Measurements from ENCODE around the gene ZNRF3. TPM values are rescaled to one million over a fixed set of nuclear protein-coding genes. Genes with fewer than 3 reads are reported as not detected.

Gene ZNRF3
- total RNA-seq, 2 experiments from 2014 or later, result 0.58 to 0.72 TPM

DNA sequence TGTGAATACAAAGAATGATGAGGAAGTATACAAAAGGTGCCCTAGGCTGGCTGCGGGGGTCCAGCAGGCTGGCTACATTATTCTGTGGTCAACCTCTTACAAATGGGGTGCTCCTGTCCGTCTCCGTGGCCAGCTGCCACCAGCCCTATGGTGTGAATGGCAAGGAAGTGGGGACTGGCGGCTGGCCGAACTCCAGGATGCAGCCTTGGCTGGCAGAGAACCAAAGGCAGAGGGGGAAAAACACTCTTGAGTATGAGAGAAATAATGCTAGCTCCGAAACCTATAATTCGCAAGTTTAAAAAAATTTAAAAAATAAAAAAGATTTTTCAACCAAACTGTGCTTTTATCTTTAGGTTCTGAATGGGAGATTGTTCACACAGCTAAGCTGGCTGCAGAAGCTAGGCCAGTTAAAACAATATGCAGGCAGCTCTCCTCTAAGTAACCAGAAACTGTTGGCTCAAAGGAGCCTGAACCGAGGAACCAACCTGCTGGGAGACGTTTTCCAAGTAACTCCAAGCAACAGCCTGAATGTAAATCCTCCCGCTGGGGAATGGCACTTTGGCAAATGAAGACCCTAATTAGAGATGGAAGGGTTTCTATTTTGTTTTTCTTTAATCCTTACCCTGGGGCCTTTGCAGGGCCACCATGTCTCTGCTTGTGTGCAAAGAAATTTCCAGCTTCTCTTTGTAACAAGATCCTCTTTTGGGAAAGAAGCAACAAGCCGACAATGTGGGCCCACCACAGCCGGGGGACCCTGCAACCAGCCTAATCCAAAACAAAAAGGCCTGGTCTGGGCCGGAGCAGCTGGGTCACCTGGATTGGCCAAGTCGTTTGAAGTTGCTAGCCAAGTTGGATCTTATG, 128.1 kb downstream of the ZNRF3 start:
- peaks cover 4% of the 10 kb centered on the region for H3K4me1 Mint-ChIP-seq
- ChIA-PET CTCF (interaction anchor here (1.1 to 1.7 kb wide), 3 partner anchors 17 to 84 kb away, joined by 3 read pairs; no protein-coding TSS in a partner anchor), POLR2A (no interaction called here)
- no peaks in the 10 kb centered on the region for H3K9me3 Mint-ChIP-seq
- peaks cover 12% of the 10 kb centered on the region for H3K27me3 Mint-ChIP-seq
- H3K36me3 Mint-ChIP-seq (ENCODE audit: low read depth), result no peaks in the 10 kb centered on the region
- no peak for DNase-seq
- H3K27ac Mint-ChIP-seq, result no peak overlapping the region
- H3K4me3 Mint-ChIP-seq, result no peak overlapping the region

GRCh38 chr22:29012101-29012433, 128.7 kb downstream of the ZNRF3 start:
- peaks cover 7% of the 10 kb centered on the region for H3K27me3 Mint-ChIP-seq
- H3K4me1 Mint-ChIP-seq, result peaks cover 4% of the 10 kb centered on the region
- ChIA-PET CTCF (interaction anchor here (1.1 to 1.7 kb wide), 3 partner anchors 16 to 84 kb away, joined by 3 read pairs; no protein-coding TSS in a partner anchor), POLR2A (no interaction called here)
- no peaks in the 10 kb centered on the region for H3K9me3 Mint-ChIP-seq
- H3K27ac Mint-ChIP-seq, result no peak overlapping the region
- H3K4me3 Mint-ChIP-seq, result no peak overlapping the region
- H3K36me3 Mint-ChIP-seq (ENCODE audit: low read depth), result no peaks in the 10 kb centered on the region
- no peak for DNase-seq

- Mint-ChIP-seq H3K9me3 (no peaks in the 10 kb centered on the region), H3K36me3 (ENCODE audit: low read depth) (no peaks in the 10 kb centered on the region), H3K4me3 (no peak overlapping the region), H3K27me3 (peaks cover 14% of the 10 kb centered on the region), H3K4me1 (peaks cover 4% of the 10 kb centered on the region), H3K27ac (no peak overlapping the region)
- ChIA-PET POLR2A (no interaction called here), CTCF (interaction anchor here (1.1 to 1.7 kb wide), 4 partner anchors 15 to 183 kb away, joined by 3 read pairs; no protein-coding TSS in a partner anchor)
- DNase-seq, result no peak
Observed at GRCh38 chr22:29012952-29013351, 129.6 kb downstream of the ZNRF3 start.

DNA sequence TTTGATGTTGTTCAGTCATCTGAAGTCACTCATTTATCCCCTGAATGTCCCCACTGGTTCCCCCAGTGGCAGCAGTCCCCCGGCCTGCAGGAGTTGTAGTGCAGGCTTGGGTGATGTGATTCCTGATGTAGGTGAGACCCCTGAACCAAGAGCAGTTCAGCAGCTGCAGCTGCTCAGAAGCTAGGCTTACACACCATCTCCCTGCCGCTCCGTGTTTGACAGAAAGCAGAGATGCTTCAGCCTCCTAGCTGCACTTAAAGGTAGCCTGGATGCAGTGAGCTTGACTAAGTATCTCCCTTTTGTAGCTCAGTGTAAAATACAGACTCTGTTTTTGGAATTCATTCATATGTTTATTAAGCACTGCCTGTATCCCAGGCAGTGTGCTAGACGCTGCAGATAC, 130.9 kb downstream of the ZNRF3 start:
- Mint-ChIP-seq H3K4me3 (no peak overlapping the region), H3K4me1 (peaks cover 4% of the 10 kb centered on the region), H3K9me3 (peaks cover 3% of the 10 kb centered on the region), H3K27ac (no peak overlapping the region), H3K36me3 (ENCODE audit: low read depth) (no peaks in the 10 kb centered on the region), H3K27me3 (peaks cover 27% of the 10 kb centered on the region)
- ChIA-PET POLR2A (no interaction called here), CTCF (interaction anchor here (0.6 to 1.3 kb wide), 5 partner anchors 50 to 733 kb away, joined by 3 to 5 read pairs (median 3); no protein-coding TSS in a partner anchor)
- DNase-seq, result no peak

- ChIA-PET CTCF (interaction anchor here (0.9 to 1.3 kb wide), 2 partner anchors 51 to 231 kb away, joined by 3 to 5 read pairs; no protein-coding TSS in a partner anchor), POLR2A (no interaction called here)
- Mint-ChIP-seq H3K4me3 (no peak overlapping the region), H3K4me1 (peaks cover 4% of the 10 kb centered on the region), H3K9me3 (peaks cover 3% of the 10 kb centered on the region), H3K36me3 (ENCODE audit: low read depth) (no peaks in the 10 kb centered on the region), H3K27ac (no peak overlapping the region), H3K27me3 (peaks cover 31% of the 10 kb centered on the region)
- DNase-seq, result no peak
Observed at GRCh38 chr22:29014773-29015172, 131.4 kb downstream of the ZNRF3 start.

- ChIA-PET CTCF (interaction anchor here (0.5 kb wide), 1 partner anchor 13 kb away, joined by 4 read pairs; no protein-coding TSS in a partner anchor), POLR2A (no interaction called here)
- DNase-seq, result no peak
- Mint-ChIP-seq H3K4me3 (no peak overlapping the region), H3K27me3 (peaks cover 32% of the 10 kb centered on the region), H3K9me3 (peaks cover 3% of the 10 kb centered on the region), H3K27ac (no peak overlapping the region), H3K36me3 (ENCODE audit: low read depth) (no peaks in the 10 kb centered on the region), H3K4me1 (peaks cover 4% of the 10 kb centered on the region)
Observed at GRCh38 chr22:29016067-29016938, 132.9 kb downstream of the ZNRF3 start.

GRCh38 chr22:29018293-29019189, 135.2 kb downstream of the ZNRF3 start:
- no peak overlapping the region for H3K27ac Mint-ChIP-seq
- H3K36me3 Mint-ChIP-seq (ENCODE audit: low read depth), result no peaks in the 10 kb centered on the region
- no peak overlapping the region for H3K4me3 Mint-ChIP-seq
- ChIA-PET POLR2A (no interaction called here), CTCF (interaction anchor here (1.1 kb wide), 1 partner anchor 22 kb away, joined by 4 read pairs; no protein-coding TSS in a partner anchor)
- peaks cover 4% of the 10 kb centered on the region for H3K4me1 Mint-ChIP-seq
- no peak for DNase-seq
- H3K9me3 Mint-ChIP-seq, result peaks cover 3% of the 10 kb centered on the region
- peaks cover 37% of the 10 kb centered on the region for H3K27me3 Mint-ChIP-seq

DNA sequence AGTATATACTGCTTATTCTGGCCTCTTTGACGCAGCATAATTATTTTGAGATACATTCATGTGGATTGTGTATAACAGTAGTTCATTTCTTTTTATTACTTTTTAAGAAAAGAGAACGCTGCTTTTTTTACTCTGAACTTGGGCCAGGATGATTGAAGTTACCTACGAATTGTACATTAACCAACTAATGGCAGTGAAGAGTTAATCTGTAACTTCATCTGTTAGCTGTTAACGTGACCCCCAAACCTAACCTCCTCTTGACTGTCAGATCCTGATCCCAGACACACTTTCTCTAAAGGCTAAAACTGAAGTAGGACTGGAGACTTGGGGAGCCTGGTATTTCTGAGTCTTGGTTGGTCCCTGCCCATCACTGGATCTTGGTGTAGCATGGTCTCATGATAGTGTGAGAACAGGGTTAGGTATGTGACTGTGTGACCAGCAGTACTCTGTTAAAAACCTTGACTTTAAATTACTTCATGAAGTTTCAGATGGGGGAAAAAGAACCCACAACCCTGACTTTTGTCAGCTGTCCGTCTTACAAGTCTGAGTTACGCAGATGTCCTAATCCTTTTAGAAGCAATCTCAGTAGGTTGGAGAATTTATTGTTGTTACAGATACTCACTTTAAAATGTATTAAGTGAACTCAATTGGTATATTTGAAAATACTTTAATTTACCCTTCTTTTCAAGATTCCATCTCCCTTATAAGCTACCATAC, 138.9 kb downstream of the ZNRF3 start:
- H3K27ac Mint-ChIP-seq, result no peak overlapping the region
- H3K36me3 Mint-ChIP-seq (ENCODE audit: low read depth), result no peaks in the 10 kb centered on the region
- peaks cover 3% of the 10 kb centered on the region for H3K9me3 Mint-ChIP-seq
- no peak for DNase-seq
- peaks cover 49% of the 10 kb centered on the region for H3K27me3 Mint-ChIP-seq
- CTCF ChIA-PET, result no interaction called here
- POLR2A ChIA-PET, result no interaction called here
- no peaks in the 10 kb centered on the region for H3K4me1 Mint-ChIP-seq
- no peak overlapping the region for H3K4me3 Mint-ChIP-seq

DNA sequence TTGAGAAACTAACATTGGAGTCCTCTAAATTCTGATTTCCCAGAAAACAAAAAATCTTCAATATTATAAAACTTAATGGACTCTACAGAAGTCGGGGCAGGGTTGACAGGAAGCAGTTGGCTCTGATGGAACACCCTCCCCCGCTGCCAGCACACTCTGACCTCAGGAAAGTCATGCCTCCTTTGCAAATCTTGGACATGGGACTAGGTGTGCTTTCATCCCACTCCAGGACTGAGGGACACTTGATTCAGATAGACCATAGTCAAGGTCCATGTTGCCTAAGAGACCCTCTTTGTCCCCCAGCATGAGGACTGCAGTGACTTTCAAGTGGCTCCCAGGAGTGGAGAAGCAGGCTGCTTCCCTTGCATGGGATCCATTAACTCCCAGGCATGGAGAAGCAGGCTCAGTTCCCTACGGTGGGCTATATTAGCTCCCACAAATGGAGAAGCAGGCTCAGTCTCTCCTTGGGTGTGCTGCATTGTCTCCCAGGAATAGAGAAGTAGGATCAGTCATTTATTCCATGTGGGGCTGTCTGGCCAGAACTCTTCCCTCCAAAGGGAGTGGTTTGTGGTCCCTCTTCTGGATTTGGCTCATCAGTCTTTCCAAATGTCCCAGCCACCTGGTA, 139.9 kb downstream of the ZNRF3 start:
- no peaks in the 10 kb centered on the region for H3K36me3 Mint-ChIP-seq (ENCODE audit: low read depth)
- no peaks in the 10 kb centered on the region for H3K4me1 Mint-ChIP-seq
- POLR2A ChIA-PET, result no interaction called here
- H3K27me3 Mint-ChIP-seq, result peaks cover 47% of the 10 kb centered on the region
- CTCF ChIA-PET, result no interaction called here
- peaks cover 2% of the 10 kb centered on the region for H3K9me3 Mint-ChIP-seq
- no peak for DNase-seq
- H3K4me3 Mint-ChIP-seq, result no peak overlapping the region
- H3K27ac Mint-ChIP-seq, result no peak overlapping the region

DNA sequence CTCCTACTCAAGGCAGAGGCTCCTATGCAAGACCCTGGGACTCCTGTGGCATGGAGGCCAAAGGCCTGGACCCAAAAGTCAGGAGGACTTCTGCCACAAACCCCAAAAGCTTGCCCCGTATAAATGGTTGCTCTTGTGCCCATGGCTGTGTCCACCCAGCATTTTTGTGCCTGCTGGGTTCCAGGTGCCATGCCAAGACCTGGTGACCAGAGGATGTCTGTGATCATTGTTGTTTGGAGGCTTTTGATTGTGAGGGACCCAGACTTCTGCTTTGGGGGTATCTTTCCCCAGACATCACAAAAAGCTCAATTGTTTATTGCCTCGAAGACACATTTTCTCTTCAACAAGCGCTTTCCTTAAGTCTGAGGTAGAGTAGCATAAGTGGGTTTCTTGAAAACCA, 143.2 kb downstream of the ZNRF3 start:
- peaks cover 60% of the 10 kb centered on the region for H3K27me3 Mint-ChIP-seq
- ChIA-PET CTCF (no interaction called here), POLR2A (no interaction called here)
- peaks cover 7% of the 10 kb centered on the region for H3K4me1 Mint-ChIP-seq
- no peak overlapping the region for H3K27ac Mint-ChIP-seq
- no peak for DNase-seq
- H3K9me3 Mint-ChIP-seq, result no peaks in the 10 kb centered on the region
- no peaks in the 10 kb centered on the region for H3K36me3 Mint-ChIP-seq (ENCODE audit: low read depth)
- no peak overlapping the region for H3K4me3 Mint-ChIP-seq

- no peak for DNase-seq
- H3K27me3 Mint-ChIP-seq, result peaks cover 59% of the 10 kb centered on the region
- ChIA-PET POLR2A (no interaction called here), CTCF (interaction anchor here (0.6 to 1.1 kb wide), 2 partner anchors 16 kb away, joined by 3 read pairs; no protein-coding TSS in a partner anchor)
- no peak overlapping the region for H3K4me3 Mint-ChIP-seq
- H3K4me1 Mint-ChIP-seq, result peaks cover 7% of the 10 kb centered on the region
- H3K27ac Mint-ChIP-seq, result no peak overlapping the region
- no peaks in the 10 kb centered on the region for H3K9me3 Mint-ChIP-seq
- H3K36me3 Mint-ChIP-seq (ENCODE audit: low read depth), result no peaks in the 10 kb centered on the region
Observed at GRCh38 chr22:29028468-29028867, 145.1 kb downstream of the ZNRF3 start.

Measured in activated CD4-positive, alpha-beta T cell treated with anti-CD3 and anti-CD28 coated beads, Interleukin-2, amount 10 ng/mL, durations not matched to agents 7 days and 5 days (primary cell).